ENCODE measurements around the gene KRTAP21-1. TPM values are rescaled to one million over a fixed set of nuclear protein-coding genes. Genes with fewer than 3 reads are reported as not detected.

Gene KRTAP21-1
- total and polyA plus RNA-seq, 2 of the 8 experiments (the other 6 are each of a cell fraction or from before 2014, with no cell fraction given): not detected

- Histone ChIP-seq H2AK5ac (ENCODE audit: low read depth, low read length) (no peak overlapping the region), H3K4me3 (ENCODE audit: extremely low read depth in 1 of 4, insufficient read depth in 2 of 4, low read depth in 3 of 4, low read length in 4 of 4) (no peak overlapping the region), H3K18ac (ENCODE audit: extremely low read depth, low read length) (no peak overlapping the region), H3K23me2 (ENCODE audit: low read depth, low read length) (no peaks in the 10 kb centered on the region), H2BK20ac (ENCODE audit: low read length) (no peak overlapping the region), H3K4me2 (ENCODE audit: insufficient read depth in 1 of 2, low read depth in 2 of 2, low read length in 2 of 2) (no peak overlapping the region), H3K14ac (ENCODE audit: insufficient read length) (no peak overlapping the region), H3K56ac (replicated peaks; ENCODE audit: insufficient read length, low read depth, low read length) (no peak overlapping the region), H4K5ac (ENCODE audit: insufficient read length, low read depth, low read length) (no peak overlapping the region), H2AFZ (ENCODE audit: low read length) (no peak overlapping the region), H3K27me3 (replicated peaks in 1 of 4; ENCODE audit: control insufficient read depth in 3 of 4, extremely low read depth in 1 of 4, insufficient read depth in 3 of 4, low read length in 3 of 4) (no peaks in the 10 kb centered on the region), H2BK5ac (ENCODE audit: low read depth, low read length) (no peak overlapping the region), H4K91ac (replicated peaks; ENCODE audit: insufficient read length, low read length) (no peak overlapping the region), H4K20me1 (replicated peaks in 1 of 2; ENCODE audit: control insufficient read depth in 1 of 2, insufficient read depth in 2 of 2, low read length in 2 of 2) (no peaks in the 10 kb centered on the region), H3K4me1 (replicated peaks in 1 of 4; ENCODE audit: control insufficient read depth in 3 of 4, insufficient read depth in 4 of 4, low read length in 3 of 4) (no peaks in the 10 kb centered on the region), H4K8ac (ENCODE audit: extremely low read depth, insufficient read depth, low read length) (no peak overlapping the region), H3K79me2 (ENCODE audit: control insufficient read depth in 1 of 2, insufficient read depth in 2 of 2, low read length in 2 of 2) (no peaks in the 10 kb centered on the region), H3K27ac (ENCODE audit: low read depth, low read length) (no peak overlapping the region), H3K9ac (replicated peaks in 1 of 4; ENCODE audit: extremely low read depth in 1 of 4, low read depth in 3 of 4, low read length in 3 of 4) (no peak overlapping the region), H3K79me1 (ENCODE audit: low read depth, low read length) (no peaks in the 10 kb centered on the region), H3K4ac (replicated peaks; ENCODE audit: insufficient read length, low read depth, low read length) (no peak overlapping the region), H2BK12ac (ENCODE audit: low read depth, low read length) (no peak overlapping the region), H3K36me3 (ENCODE audit: control insufficient read depth in 2 of 4, insufficient read depth in 4 of 4, low read length in 3 of 4) (no peaks in the 10 kb centered on the region), H3K9me3 (ENCODE audit: insufficient read depth in 2 of 2, low read depth in 1 of 2, low read length in 1 of 2) (no peaks in the 10 kb centered on the region), H3K23ac (ENCODE audit: insufficient read length) (no peak overlapping the region), H2BK15ac (ENCODE audit: low read length) (no peak overlapping the region), H2BK120ac (replicated peaks; ENCODE audit: low read depth, low read length) (no peak overlapping the region)
- DNase-seq (ENCODE audit: low read depth in 1 of 2, low spot score in 2 of 2) (no peak), FAIRE-seq (no peak)
- CTCF ChIA-PET (ENCODE audit: partially characterized antibody): no interaction called here
- 91% methylated on average over 2 of the region's 2 CpGs; no CpG with 5 or more reads in 1 of the 2 experiments for WGBS, 2 experiments (ENCODE audit: extremely low coverage in 1 of 2, insufficient coverage in 1 of 2, insufficient read length in 1 of 2, insufficient replicate concordance in 2 of 2, low coverage in 1 of 2, low lambda C conversion rate in 2 of 2, missing lambda C conversion rate in 1 of 2)
- POLR2A ChIA-PET (ENCODE audit: partially characterized antibody): no interaction called here
- TF ChIP-seq POLR2A (IDR thresholded peaks at IDR 0.05; ENCODE audit: control extremely low read depth in 1 of 2, low read depth in 2 of 2, low read length in 2 of 2) (no peak), SRF (IDR thresholded peaks at IDR 0.05; ENCODE audit: low read depth, low read length) (no peak), KDM1A (IDR thresholded peaks at IDR 0.05; ENCODE audit: borderline replicate concordance, low read length) (no peak), ATF3 (IDR thresholded peaks at IDR 0.05; ENCODE audit: insufficient read depth, low read depth, low read length) (no peak), TBP (IDR thresholded peaks at IDR 0.05; ENCODE audit: low read depth, low read length) (no peak), RAD21 (IDR thresholded peaks at IDR 0.05 in 1 of 2, conservative IDR thresholded peaks at IDR 0.05 in 1 of 2; ENCODE audit: low read depth in 2 of 2, low read length in 2 of 2) (no peak), MAX (IDR thresholded peaks at IDR 0.05) (no peak)
Observed at GRCh38 chr21:30717105-30717504, 38.1 kb downstream of the KRTAP21-1 start.

All from H1 (cell line).